Measurements from ENCODE around the gene ZNF839.

- TF ChIP-seq POLR2A (IDR thresholded peaks at IDR 0.05; ENCODE audit: low read length) (no peak), EP300 (IDR thresholded peaks at IDR 0.05) (no peak), CTCF (IDR thresholded peaks at IDR 0.05) (no peak), CEBPB (IDR thresholded peaks at IDR 0.05) (no peak), POLR2AphosphoS2 (conservative IDR thresholded peaks at IDR 0.05; ENCODE audit: low read length) (no peak), BHLHE40 (IDR thresholded peaks at IDR 0.05; ENCODE audit: low read depth, low read length) (no peak), SREBF2 (IDR thresholded peaks at IDR 0.05) (no peak), MAFK (IDR thresholded peaks at IDR 0.05; ENCODE audit: partially characterized antibody) (no peak), CHD2 (IDR thresholded peaks at IDR 0.05; ENCODE audit: low read length, partially characterized antibody) (no peak), ZC3H11A (IDR thresholded peaks at IDR 0.05) (no peak), RFX5 (IDR thresholded peaks at IDR 0.05) (no peak), CHD4 (IDR thresholded peaks at IDR 0.05; ENCODE audit: borderline replicate concordance) (no peak)
These were observed 40.8 kb downstream of the ZNF839 start for GRCh38 chr14:102360388-102360787.
